PC-9 (cell line): ENCODE measurements around the gene EPB41L5. TPM values are rescaled to one million over a fixed set of nuclear protein-coding genes. Genes with fewer than 3 reads are reported as not detected.

Experiments used
- BruUV-seq: library from RNA; stranded (reverse); fragments of 400-500 nt; replicated peaks from 2 replicates; lab custom pipeline; 2021; lab: Mats Ljungman, UMichigan
- CTCF ChIA-PET: fragments of 300-600 bp; sonication (Branson Sonifier 250); formaldehyde crosslinking; loops from one replicate; lab custom pipeline; 2022; ENCODE audit warnings: antibody characterized with exemption; lab: Charles Lee
- POLR2A ChIA-PET: fragments of 300-600 bp; sonication (Branson Sonifier 250); formaldehyde crosslinking; loops from one replicate; lab custom pipeline; 2022; ENCODE audit warnings: antibody characterized with exemption; ENCODE audit not compliant: unreplicated experiment; lab: Charles Lee
- DNase-seq, 2 experiments: peaks; one replicate each; pipeline versions ENCODE4 v3.0.0 to v3.0.0-alpha.2; 2015 to 2022; ENCODE audit warnings: mixed read lengths in 1 of 2
- H2AFZ ChIP-seq: fragments of 200-600 bp; sonication (generic); 2 replicates; pipeline ENCODE4 v1.8.1; 2017; ENCODE audit warnings: antibody characterized with exemption
- H3F3A ChIP-seq: fragments of 200-600 bp; sonication (generic); 2 replicates; pipeline ENCODE4 v1.8.1; 2017; ENCODE audit warnings: antibody characterized with exemption, mild to moderate bottlenecking, low read depth; ENCODE audit not compliant: insufficient read depth
- H3K27ac ChIP-seq: fragments of 200-600 bp; sonication (generic); 2 replicates; pipeline ENCODE4 v1.6.1; 2016; ENCODE audit warnings: mixed run types
- H3K27me3 ChIP-seq: fragments of 200-600 bp; sonication (generic); 2 replicates; pipeline ENCODE4 v1.6.1; 2016; ENCODE audit warnings: low read depth, mixed run types; ENCODE audit not compliant: insufficient read depth
- H3K36me3 ChIP-seq: fragments of 200-600 bp; sonication (generic); 2 replicates; pipeline ENCODE4 v1.6.1; 2016; ENCODE audit warnings: low read depth, mixed run types
- H3K4me1 ChIP-seq: fragments of 200-600 bp; sonication (generic); replicated peaks from 2 replicates; pipeline ENCODE4 v1.6.1; 2016; ENCODE audit warnings: mixed run types; ENCODE audit not compliant: insufficient read depth
- H3K4me2 ChIP-seq: fragments of 200-600 bp; sonication (generic); 2 replicates; pipeline ENCODE4 v1.6.1; 2017; ENCODE audit warnings: mixed run types
- H3K4me3 ChIP-seq: fragments of 200-600 bp; sonication (generic); 2 replicates; pipeline ENCODE4 v1.6.1; 2016; ENCODE audit warnings: mixed run types
- H3K79me2 ChIP-seq: fragments of 200-600 bp; sonication (generic); 2 replicates; pipeline ENCODE4 v1.6.1; 2017; ENCODE audit warnings: low read depth, mixed run types
- H3K9me2 ChIP-seq: fragments of 200-600 bp; sonication (generic); 2 replicates; pipeline ENCODE4 v1.8.1; 2017; ENCODE audit warnings: mild to moderate bottlenecking; ENCODE audit not compliant: insufficient read depth
- H3K9me3 ChIP-seq: fragments of 200-600 bp; sonication (generic); 2 replicates; pipeline ENCODE4 v1.8.1; 2016; ENCODE audit warnings: low read depth; ENCODE audit not compliant: insufficient read depth
- H4K20me1 ChIP-seq: fragments of 200-600 bp; sonication (generic); 2 replicates; pipeline ENCODE4 v1.8.1; 2017; ENCODE audit not compliant: insufficient read depth
- EZH2 ChIP-seq: fragments of 200-600 bp; sonication (generic); IDR thresholded peaks from 2 replicates; pipeline ENCODE4 v1.8.0; 2017; ENCODE audit warnings: antibody characterized with exemption, low read depth
- intact Hi-C: fragments of 100-400 bp; cut with micrococcal nuclease; formaldehyde crosslinking; loops from one replicate; pipeline ENCODE4 v1.10.0; 2022; ENCODE audit not compliant: unreplicated experiment
- total RNA-seq: library from RNA; stranded (reverse); gene quantifications from 2 replicates; pipeline ENCODE4 v1.2.3, GENCODE V29; 2021
- TF ChIP-seq, protein P1 (sequence below): fragments of 200-600 bp; sonication (generic); conservative IDR thresholded peaks from 2 replicates; pipeline ENCODE4 v1.6.1; 2017; ENCODE audit warnings: mixed run types, antibody characterized with exemption, mild to moderate bottlenecking, moderate library complexity

Gene EPB41L5
- total RNA-seq, 1 experiment from 2014 or later: 18.4 TPM

DNA sequence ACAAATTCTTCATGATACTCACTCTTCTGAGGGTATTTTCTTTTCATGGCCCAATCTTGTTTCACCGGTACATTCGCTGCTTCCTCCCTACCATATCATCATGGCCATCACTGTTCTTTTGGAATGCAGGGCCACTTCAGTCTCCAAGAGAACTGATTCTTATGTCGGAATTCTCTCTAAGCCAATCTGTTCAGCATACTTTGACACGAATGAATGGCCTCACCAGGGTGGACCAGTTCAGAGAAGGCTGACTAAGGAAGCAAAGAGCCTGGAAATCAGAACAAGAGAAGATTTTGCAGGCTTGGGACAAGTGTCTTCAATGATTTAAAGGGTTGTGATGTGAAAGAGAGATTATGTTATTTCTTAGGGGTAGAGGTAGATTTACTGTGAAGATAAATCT is 5.0 kb upstream of the EPB41L5 start:
- H4K20me1 ChIP-seq: no peaks in the 10 kb centered on the region
- no peak overlapping the region for H2AFZ ChIP-seq
- CTCF ChIA-PET: no interaction called here

GRCh38 chr2:120012363-120012762 is 514 bp upstream of the EPB41L5 start:
- Histone ChIP-seq H3K27ac (peak overlapping the region; percentile 88), H3K36me3 (no peaks in the 10 kb centered on the region), H2AFZ (peak overlapping the region; percentile 71), H3K4me2 (peak overlapping the region; percentile 91), H3K27me3 (no peaks in the 10 kb centered on the region), H3K79me2 (peaks cover 14% of the 10 kb centered on the region), H3K9me2 (no peaks in the 10 kb centered on the region), H3K4me3 (peak overlapping the region; percentile 82), H4K20me1 (no peaks in the 10 kb centered on the region; the same call in 1 of the 2 replicates), H3K4me1 (peaks cover 23% of the 10 kb centered on the region), H3K9me3 (no peaks in the 10 kb centered on the region), H3F3A (0 out of 2 replicates have a peak, but pooled peaks cover 13% of the 10 kb centered on the region)
- TF ChIP-seq EZH2: no peak
- TF ChIP-seq, protein P1, sequence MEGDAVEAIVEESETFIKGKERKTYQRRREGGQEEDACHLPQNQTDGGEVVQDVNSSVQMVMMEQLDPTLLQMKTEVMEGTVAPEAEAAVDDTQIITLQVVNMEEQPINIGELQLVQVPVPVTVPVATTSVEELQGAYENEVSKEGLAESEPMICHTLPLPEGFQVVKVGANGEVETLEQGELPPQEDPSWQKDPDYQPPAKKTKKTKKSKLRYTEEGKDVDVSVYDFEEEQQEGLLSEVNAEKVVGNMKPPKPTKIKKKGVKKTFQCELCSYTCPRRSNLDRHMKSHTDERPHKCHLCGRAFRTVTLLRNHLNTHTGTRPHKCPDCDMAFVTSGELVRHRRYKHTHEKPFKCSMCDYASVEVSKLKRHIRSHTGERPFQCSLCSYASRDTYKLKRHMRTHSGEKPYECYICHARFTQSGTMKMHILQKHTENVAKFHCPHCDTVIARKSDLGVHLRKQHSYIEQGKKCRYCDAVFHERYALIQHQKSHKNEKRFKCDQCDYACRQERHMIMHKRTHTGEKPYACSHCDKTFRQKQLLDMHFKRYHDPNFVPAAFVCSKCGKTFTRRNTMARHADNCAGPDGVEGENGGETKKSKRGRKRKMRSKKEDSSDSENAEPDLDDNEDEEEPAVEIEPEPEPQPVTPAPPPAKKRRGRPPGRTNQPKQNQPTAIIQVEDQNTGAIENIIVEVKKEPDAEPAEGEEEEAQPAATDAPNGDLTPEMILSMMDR: no peak
- intact Hi-C loops: loop anchor here (1.0 to 10.0 kb wide), 5 partner anchors 96 to 310 kb away; partner anchors contain the start of gene PTPN4
- DNase-seq: no peak
- ChIA-PET POLR2A (interaction anchor here (0.6 to 0.8 kb wide), 3 partner anchors 96 to 333 kb away, joined by 3 to 10 read pairs (median 7); partner anchors contain the start of gene TMEM177), CTCF (interaction anchor here (0.7 kb wide), 1 partner anchor 261 kb away, joined by 5 read pairs; no protein-coding TSS in a partner anchor)
- TSS peak; percentile 25 for BruUV-seq

More for the DNA sequence above, 5.0 kb upstream of the EPB41L5 start:
- TF ChIP-seq EZH2: no peak
- TF ChIP-seq, protein P1: no peak
- H3K4me3 ChIP-seq: no peak overlapping the region
- 0 out of 2 replicates have a peak, but pooled peaks cover 5% of the 10 kb centered on the region for H3K4me1 ChIP-seq
- no peaks in the 10 kb centered on the region for H3K36me3 ChIP-seq
- no peaks in the 10 kb centered on the region for H3K9me3 ChIP-seq
- no peaks in the 10 kb centered on the region for H3K79me2 ChIP-seq
- DNase-seq: no peak
- no peak overlapping the region for H3K27ac ChIP-seq
- H3K9me2 ChIP-seq: no peaks in the 10 kb centered on the region
- intact Hi-C loops: no loop called here
- no TSS peak for BruUV-seq
- no peaks in the 10 kb centered on the region for H3K27me3 ChIP-seq
- H3K4me2 ChIP-seq: no peak overlapping the region
- POLR2A ChIA-PET: no interaction called here
- 0 out of 2 replicates have a peak, but pooled peaks cover 7% of the 10 kb centered on the region for H3F3A ChIP-seq

DNA sequence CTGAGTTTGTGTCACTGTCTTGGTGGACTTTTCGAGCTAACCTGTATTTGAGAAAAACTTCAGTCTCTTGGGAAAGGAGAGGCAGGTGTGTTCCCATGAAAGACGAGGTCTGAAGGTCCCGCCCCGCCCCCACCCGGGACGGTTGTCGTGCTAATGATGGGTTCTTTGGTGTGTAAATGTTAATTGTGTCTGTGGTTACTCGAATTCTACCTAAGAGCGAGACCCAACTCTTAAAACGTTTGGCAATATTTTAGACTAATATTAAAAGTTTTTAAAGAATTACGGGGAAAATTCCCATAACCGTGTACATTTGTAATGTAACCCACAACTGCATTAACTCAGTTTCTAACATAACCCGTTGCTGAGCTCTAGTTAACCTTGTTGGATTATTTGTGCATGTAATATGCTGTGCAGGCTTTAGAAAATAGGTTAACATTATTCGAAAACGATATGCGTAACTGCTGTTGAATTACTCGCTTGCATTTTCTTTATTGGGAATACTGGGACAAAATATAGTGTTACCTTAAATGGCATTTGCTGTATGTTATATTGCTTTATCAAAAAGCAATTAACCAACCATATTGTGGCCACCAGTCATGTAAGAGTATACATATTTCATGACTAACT is 833 bp downstream of the EPB41L5 start:
- Histone ChIP-seq H3K9me3 (no peaks in the 10 kb centered on the region), H3K27ac (peak overlapping the region; percentile 88), H3K4me3 (peak overlapping the region; percentile 82), H3K4me1 (peaks cover 24% of the 10 kb centered on the region), H3K27me3 (no peaks in the 10 kb centered on the region), H2AFZ (peak overlapping the region; percentile 71), H3K79me2 (peaks cover 14% of the 10 kb centered on the region), H3F3A (0 out of 2 replicates have a peak, but pooled peaks cover 15% of the 10 kb centered on the region), H3K9me2 (no peaks in the 10 kb centered on the region), H3K4me2 (peak overlapping the region; percentile 91), H4K20me1 (no peaks in the 10 kb centered on the region; the same call in 1 of the 2 replicates), H3K36me3 (no peaks in the 10 kb centered on the region)
- no peak for TF ChIP-seq EZH2
- TF ChIP-seq, protein P1: no peak
- POLR2A ChIA-PET: no interaction called here
- CTCF ChIA-PET: interaction anchor here (0.7 kb wide), 1 partner anchor 253 kb away, joined by 3 read pairs; no protein-coding TSS in a partner anchor
- BruUV-seq: TSS peak; percentile 54
- peak in 1 of 2 experiments; percentile 45 for DNase-seq
- intact Hi-C loops: loop anchor here (2.0 to 10.0 kb wide), 4 partner anchors 95 to 311 kb away; no protein-coding TSS in a partner anchor
